ENCODE results near the gene SPATA13.

DNA sequence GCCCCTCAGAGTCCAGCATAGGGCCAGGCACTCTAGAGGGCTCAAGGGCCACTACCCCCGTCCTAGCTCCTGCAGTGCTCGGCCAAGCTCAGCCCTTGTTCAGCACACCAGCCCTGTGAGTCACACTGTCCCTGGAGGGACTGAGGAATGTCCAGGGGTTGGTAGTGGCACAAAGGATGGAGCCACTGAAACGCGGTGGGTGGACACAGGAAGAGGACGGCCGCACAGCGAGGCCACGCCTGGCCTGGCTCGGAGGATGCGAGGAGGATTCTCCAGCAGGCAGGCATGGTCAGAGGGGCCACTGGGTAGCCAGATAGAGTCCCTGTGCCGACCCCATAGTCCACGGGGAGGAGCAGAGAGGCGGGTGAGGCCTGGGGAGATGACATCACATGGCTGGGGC lies 194.6 kb downstream of the SPATA13 start:
- TF ChIP-seq, protein P1, sequence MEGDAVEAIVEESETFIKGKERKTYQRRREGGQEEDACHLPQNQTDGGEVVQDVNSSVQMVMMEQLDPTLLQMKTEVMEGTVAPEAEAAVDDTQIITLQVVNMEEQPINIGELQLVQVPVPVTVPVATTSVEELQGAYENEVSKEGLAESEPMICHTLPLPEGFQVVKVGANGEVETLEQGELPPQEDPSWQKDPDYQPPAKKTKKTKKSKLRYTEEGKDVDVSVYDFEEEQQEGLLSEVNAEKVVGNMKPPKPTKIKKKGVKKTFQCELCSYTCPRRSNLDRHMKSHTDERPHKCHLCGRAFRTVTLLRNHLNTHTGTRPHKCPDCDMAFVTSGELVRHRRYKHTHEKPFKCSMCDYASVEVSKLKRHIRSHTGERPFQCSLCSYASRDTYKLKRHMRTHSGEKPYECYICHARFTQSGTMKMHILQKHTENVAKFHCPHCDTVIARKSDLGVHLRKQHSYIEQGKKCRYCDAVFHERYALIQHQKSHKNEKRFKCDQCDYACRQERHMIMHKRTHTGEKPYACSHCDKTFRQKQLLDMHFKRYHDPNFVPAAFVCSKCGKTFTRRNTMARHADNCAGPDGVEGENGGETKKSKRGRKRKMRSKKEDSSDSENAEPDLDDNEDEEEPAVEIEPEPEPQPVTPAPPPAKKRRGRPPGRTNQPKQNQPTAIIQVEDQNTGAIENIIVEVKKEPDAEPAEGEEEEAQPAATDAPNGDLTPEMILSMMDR (IDR thresholded peaks at IDR 0.05 in 8 of 11, conservative IDR thresholded peaks at IDR 0.05 in 3 of 11): no peak
- no peak for TF ChIP-seq POLR2A (IDR thresholded peaks at IDR 0.05)
